ENCODE data around the gene GDF11. TPM values are rescaled to one million over a fixed set of nuclear protein-coding genes. Genes with fewer than 3 reads are reported as not detected.

Gene GDF11
- polyA plus RNA-seq (ENCODE audit: insufficient read length in 4 of 4): 10 to 100 TPM; 18.2 to 29.2 (median 23.1) TPM

DNA sequence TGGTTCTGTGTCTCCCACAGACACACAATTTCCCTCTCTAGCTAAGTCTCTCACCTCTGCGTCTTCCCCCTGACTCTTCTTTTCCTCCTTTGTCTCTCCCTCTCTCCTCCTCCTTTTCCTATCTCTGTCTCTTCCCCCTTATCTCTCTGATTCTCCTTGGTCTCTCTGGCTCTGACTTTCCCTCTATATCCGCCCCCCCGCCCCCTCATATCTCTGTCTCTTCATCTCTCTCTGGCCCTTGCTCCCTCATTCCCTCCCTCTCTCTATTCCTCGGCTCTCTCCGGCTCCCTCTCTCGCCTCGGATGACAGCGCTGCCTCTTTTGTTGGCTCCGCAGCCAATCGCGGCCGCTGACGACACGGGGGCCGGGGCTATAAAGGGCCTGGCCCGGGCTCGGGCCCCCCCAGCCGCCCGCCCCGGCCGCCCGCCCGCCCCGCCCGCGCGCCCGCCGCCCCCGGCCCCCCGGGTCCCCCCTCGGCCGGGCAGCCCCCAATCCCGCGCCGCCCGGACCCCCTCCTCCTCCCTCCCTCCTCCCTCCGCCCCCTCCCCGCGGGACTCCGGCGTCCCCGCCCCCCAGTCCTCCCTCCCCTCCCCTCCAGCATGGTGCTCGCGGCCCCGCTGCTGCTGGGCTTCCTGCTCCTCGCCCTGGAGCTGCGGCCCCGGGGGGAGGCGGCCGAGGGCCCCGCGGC is at the start of gene GDF11:
TSS of gene GDF11 (plus strand) at position 404 of the 687 bp plus-strand sequence. CDS start at position 599, 195 bp downstream.
- DNase-seq (ENCODE audit: low read depth in 4 of 4, low spot score in 2 of 4): no peak

DNA sequence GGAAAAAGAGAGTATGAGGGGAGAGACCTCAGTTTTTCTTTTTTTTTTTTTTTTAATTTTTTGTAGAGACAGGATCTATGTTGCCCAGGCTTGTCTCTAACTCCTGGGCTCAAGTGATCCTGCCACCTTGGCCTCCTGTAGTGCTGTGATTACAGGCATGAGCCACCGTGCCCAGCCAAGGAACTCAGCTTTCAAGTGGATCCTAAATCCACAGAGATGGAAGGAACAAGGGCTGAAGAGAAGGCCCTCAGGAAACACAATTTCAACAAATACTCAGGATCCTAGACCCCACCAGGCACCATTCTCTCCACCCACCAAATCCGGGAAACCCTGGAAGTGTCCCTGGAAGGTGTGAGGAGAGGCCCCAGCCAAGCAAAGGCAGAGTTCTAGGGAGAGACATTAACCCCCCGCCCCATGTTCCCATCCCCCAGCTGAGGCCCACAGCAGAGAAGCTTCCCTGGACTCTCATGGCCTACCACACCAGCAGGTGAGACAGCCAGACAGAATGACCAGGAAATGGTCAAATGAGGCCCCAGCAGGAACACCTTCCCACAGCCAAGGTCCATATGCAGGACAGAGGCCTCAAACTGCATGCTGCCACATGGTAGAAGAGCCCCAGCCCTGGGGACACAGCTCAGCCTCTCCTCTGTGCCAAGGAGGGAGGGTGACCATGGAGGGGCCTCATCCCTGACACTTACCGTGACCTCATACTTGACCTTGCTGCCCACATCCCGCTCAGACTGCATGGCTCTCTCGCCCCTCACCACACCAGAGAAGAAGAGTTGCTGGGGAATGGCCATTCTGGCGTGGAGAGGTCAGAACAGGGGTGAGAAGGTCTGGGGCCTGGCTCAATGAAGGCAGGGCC is 49.4 kb upstream of the GDF11 start:
- no peak for DNase-seq (ENCODE audit: low read depth in 4 of 4, low spot score in 2 of 4)

DNA sequence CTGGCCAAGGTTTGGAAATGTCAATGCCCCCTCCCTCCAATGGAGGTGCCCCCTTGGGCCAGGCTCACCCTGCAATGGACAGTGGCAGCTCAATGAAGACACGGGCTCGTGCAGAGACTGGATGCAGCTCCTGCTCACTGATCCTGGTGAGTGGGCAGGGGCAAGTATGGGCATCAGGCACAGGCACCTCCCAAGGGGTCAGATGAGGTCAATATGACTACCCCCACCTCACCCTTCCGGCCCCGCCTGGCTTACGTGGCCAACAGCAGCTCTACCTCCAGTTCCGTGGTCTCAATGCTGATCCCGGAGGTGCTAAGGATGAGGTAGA is 48.8 kb upstream of the GDF11 start:
- DNase-seq (ENCODE audit: low read depth in 4 of 4, low spot score in 2 of 4): no peak

DNA sequence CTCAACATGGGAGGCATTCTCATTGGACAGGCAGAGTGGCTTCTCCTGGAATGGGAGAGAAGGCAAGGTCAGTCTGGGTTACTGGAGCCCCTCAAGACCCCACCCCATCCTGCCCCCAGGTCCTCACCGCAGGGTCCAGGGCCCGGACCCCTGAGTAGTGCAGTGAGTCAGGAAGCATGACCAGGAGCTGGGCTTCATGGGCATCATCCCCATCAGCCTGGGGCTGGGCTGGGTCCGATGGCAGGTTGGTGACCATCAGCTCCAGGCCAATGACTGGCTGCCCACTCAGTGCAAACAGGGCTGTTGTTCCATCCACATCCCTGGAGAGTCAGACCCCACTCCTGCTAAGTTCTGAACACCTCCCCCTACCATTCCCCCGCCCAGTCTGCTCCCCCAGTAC is 48.3 kb upstream of the GDF11 start:
- no peak for DNase-seq (ENCODE audit: low read depth in 4 of 4, low spot score in 2 of 4)

DNA sequence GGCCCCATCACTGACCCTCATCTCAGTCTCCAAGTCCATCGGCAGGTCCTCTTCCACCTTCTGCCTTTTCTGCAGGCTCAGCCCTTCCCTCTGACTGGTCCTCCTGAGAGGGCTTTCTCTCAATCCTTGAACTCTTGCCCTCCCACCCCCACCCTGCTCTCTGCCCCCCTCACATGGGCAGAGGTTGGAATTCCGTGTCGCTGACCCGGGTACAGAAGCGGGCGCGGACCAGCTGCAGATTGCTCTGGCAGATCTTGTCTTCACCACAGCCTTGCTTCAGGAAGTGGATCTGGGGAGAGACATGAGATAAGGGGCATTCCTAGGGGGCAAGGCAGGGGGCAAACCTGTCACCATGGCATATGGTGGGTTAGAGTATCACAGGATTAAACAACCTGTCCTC is 47.6 kb upstream of the GDF11 start:
- no peak for DNase-seq (ENCODE audit: low read depth in 4 of 4, low spot score in 2 of 4)

DNA sequence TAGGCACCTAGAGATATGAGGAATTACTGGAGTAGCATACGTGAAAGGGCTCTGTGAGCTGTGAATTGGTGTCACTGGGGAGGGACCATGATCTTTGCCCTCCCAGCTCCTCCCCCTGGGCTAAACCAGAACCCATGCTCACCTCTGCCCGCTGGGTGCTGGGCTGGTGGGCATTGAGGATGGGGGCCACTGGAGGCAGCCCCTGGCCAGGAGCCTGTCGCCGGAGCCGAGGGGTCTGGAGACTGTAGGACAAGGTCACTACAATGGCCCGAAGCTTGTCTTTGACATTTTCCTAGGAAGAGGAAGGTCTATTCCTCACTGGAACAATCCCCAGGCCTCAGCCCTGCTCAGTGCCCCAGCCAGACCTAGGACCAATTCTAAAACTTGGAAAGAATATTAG is 46.8 kb upstream of the GDF11 start:
- no peak for DNase-seq (ENCODE audit: low read depth in 4 of 4, low spot score in 2 of 4)

DNA sequence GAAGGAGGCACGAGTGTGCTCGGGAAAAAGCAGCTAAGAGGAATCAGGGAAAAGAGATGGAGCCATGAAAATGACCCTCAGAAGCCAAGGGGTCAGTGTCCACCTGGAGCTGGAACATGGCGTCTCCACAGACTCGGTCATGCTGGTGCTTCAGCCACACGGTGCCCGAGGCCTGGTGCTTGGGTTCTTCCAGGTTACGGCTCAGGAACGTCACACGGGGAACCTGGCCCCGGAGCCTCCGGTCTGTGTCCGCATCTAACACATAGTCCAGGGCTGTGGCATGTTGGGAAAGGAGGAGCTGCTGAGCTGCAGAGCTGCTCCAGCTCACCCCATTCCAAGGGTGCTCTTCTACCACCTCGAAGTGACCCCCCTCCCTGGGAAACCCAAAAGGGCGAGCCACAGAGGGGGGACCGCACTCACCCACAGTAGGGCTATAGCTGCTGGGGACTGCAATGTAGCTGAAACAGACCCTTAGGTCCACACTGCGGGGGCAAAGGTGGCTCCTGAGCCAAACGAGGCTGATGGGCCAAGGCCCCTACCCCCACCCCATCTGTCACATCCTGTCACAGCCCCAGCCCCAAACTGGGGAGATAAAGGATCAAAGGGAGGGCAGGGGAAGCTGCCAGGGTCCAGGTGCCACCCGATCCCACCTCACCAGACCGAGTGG is 46.0 kb upstream of the GDF11 start:
- no peak for DNase-seq (ENCODE audit: low read depth in 4 of 4, low spot score in 2 of 4)

DNA sequence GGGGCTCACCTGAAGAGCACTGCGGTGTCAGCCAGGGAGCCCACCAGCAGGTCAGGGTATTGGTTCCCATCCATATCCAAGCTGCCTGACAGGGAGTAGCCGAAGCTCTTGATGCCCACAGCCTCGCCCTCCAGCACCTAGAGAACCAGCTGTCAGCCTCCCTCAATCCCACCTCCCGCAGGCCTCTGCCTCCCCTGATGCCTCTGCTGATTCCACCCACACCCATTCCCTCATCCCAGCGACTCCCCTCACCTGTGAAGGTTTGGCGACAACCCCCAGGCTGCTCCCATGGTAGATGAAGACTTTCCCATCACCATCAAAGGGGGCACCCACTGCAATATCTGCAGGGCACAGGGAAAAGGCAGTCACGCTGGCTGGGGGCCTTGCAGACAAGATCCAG is 45.2 kb upstream of the GDF11 start:
- no peak for DNase-seq (ENCODE audit: low read depth in 4 of 4, low spot score in 2 of 4)

DNA sequence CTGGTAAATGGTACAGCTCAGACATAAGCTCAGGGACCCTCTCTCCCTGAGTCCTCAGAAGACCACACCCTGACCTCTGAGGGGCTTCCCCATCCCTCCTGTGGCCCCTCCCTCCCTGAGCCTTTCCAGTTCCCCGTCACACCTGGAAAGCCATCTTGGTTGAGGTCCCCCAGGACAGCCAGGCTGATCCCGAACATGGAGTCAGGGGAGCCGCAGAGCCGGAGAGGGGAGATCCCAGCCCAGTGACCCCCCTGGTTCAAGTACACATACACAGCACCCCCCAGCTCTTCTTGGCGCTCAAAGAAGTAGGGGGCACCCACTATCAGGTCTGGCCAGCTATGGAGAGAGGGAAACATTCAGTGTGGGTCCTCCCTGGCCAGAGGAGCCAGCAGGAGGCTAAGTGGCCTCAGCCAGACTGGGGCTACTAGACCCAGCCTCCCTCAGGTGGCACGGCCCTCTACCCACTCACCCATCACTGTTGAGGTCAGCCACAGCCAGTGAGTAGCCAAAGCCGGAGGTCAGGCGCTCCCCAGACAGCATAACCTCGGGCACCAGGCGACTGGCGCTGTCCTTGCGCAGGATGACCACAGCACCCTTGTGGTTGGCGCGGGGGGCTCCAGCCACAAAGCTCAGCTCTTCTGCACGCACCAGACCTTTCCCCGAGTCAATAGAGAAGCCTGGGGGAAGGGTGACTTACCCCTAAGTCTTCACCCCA is 44.5 kb upstream of the GDF11 start:
- DNase-seq (ENCODE audit: low read depth in 4 of 4, low spot score in 2 of 4): no peak

DNA sequence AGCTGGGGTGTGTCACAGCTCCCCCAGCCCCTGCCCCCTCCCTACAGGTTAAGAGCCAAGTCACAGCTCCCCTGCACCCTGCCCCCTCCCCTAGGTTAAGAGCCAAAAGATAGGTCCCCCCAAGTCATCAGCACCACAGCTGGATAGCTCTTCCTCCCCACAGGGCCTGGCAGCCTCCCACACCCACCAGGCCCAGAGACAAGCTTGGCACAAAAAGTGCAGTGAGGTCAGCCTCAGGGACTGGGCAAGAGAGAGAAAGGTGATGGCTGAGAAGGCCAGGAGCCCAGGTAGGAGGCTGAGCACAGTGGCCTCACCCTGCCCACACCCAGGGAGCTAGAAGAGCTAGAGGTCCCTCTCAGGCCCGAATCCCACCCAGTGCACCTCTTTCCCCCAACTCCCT is 44.0 kb upstream of the GDF11 start:
- DNase-seq (ENCODE audit: low read depth in 4 of 4, low spot score in 2 of 4): no peak

DNA sequence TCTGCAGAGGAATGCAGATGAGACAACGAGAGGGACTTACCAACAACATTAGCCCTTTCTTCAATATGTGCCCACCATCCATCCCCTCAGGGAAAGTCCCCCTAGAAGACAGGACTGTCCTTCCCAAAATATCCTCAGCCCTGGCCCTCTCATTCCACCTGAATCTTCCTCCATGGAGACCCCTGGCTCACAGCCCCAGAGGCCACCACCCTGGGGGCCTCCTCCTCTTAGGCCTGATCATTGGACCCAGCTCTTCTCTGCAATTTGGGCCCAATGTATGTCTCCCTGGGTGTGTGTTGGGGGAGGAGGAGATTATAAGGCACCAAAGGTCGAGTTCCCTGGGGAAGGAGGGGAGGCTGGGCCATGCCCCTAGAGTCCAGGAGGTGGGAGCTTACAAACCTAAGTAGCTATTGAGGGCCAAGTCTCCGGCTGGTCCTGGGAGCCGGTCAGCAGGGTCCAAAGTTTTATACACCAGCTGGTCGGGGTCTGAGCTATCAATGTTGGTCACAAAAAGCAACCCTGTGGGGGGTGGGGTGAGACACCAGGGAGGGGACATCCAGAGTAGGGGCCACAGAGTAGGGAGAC is 43.4 kb upstream of the GDF11 start:
- DNase-seq (ENCODE audit: low read depth in 4 of 4, low spot score in 2 of 4): no peak

DNA sequence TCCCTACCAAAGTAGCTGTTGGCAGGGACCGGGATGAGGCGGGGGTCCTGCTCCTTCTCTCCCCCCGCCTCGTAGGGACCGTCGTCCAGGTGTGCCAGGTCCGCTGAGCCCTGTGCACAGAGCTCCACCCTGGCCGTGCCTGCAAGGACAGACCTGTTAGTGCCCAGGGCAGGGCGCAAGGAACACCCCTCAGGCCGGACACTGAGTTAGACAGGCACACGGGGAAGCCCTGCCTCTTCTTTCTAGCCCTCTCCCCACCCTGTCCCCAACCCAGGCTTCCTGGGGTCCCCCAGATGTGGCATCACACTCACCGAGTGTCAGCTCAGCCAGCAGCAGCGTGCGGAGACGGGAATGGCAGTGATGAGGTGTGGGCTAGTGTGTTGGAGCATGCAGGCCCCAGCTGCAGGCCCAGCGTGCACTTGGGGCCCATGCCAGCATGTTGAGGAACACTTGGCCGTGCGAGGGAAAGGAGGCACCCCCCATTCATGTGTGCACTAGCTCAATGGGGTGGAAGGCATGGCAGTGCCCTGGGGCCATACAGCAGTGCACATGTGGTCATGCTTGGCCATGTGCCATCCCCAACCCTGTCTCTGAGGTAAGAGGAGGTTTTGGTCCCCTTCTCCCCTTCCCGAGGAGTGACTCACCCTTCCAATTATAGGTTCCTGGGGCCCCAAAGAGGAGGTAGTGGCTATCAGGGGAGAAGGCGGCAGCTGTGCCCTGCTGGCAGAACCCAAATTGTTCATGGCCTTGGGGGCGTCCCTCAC is 42.5 kb upstream of the GDF11 start:
- DNase-seq (ENCODE audit: low read depth in 4 of 4, low spot score in 2 of 4): no peak

DNA sequence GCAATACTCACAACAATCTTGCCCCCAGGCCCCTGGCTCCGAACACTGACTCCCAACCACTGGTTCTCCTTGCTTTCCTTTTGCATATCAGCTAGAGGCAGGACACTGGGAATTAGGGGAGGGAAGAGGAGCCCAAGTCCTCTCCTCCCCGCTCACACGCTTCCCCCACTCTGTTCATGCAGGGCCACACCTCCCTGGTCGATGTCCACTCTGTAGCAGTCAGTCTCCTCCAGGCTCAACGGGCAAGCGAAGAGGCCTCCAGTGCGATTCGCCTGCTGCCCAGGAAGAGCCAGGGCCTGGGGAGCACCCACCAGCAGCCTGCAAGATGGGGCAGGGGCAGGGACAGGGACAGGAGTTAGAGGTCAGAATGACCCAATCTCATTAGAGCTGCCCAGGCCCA is 40.1 kb upstream of the GDF11 start:
- DNase-seq (ENCODE audit: low read depth in 4 of 4, low spot score in 2 of 4): no peak

DNA sequence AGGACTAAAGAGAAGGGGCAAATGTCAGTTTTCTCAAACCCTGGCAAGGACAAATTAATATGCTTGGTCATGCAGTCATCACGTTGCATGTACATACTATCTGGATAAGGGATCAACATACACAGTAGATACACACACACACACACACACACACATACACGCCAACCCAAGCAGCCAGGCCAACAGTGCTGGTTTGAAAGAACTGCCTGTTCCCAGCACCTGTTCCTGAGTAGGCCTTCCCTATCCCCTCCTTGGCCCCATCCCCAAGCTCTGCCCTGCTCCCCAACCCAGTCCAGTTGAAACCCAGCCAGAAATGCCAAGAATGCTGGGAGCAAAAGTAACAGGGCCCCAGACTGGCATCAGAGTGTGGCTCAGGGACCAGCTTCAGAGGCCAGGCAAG is 39.6 kb upstream of the GDF11 start:
- DNase-seq (ENCODE audit: low read depth in 4 of 4, low spot score in 2 of 4): no peak

DNA sequence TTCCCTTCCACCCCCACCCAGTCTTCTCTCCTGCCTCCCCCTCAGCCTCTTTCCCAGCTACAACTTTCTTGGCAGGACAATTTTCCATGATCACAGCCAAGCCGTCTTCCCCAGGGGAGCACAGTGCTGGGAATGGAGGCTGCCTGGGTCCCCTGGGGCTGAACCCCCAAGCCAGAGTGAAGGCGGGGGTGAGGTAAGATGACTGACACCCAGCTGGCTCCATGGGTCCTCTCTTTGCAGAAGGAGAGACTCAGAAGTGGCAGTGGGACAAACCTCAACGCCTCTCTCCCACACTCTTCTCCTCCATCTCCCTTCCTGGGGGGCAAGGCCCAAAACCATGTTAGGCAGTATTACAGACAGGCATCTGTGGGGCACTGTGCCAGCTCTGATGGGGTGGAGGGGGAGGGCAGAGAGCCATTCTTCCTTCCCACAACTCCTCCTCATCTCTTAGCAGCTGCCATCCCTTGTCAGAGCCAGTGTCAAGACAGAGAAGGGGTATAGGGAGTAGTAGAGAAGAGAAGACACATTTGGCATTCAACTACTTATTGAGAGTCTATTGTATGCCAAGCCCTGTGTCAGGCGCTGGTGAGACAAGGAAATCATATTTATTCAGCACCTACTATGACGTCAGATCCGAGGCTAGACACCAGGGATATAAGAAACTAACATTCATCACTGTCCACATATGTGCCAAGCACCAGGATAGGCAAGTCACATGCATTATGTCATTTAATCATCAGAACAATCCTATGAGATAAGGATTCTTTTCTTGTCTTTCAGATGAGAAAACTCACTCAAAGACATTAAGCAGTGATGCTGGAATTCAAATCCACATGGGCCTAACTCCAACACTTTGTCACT is 38.8 kb upstream of the GDF11 start:
- DNase-seq (ENCODE audit: low read depth in 4 of 4, low spot score in 2 of 4): no peak

DNA sequence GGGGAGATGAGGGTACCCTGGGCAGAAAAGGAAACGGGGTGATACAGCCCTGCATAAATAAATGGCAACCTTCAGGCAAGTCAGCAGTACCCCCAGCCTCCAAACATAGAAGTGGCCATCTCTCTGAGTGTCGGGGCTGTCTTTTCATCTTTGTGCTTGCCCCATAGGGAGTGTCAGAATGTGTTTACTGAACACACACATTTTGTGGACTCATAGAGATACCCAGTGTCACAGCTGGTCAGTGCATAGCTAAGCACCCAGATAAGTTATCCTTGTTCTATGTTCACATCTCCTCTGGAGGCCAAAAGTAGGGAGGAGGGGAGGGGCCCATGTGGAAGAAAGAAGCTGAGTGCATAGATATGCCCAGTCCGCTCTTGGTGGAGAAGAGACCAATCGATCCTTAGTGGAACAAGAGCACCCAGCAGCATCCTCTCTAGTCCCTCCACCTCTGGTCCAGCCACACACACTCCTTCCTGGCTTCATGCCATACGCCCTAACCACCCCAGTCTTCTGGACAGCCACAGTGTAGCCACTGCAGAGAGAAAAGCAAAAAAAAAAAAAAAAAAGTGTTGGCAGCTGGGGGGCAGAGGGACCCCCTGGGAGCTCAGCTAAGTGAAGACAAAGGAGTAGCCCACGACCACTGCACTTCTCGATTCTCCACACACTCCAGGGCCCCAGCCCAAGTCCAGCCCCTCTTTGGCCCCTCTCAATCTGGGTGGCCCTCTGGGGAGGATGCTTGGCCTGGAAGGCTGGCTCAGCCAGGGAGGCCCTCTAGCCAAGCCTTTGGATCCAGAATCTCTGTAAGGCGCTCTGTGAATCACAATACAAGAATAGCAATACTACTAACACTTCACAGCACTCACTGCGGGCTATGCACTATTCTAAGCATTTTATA is 37.9 kb upstream of the GDF11 start:
- no peak for DNase-seq (ENCODE audit: low read depth in 4 of 4, low spot score in 2 of 4)

DNA sequence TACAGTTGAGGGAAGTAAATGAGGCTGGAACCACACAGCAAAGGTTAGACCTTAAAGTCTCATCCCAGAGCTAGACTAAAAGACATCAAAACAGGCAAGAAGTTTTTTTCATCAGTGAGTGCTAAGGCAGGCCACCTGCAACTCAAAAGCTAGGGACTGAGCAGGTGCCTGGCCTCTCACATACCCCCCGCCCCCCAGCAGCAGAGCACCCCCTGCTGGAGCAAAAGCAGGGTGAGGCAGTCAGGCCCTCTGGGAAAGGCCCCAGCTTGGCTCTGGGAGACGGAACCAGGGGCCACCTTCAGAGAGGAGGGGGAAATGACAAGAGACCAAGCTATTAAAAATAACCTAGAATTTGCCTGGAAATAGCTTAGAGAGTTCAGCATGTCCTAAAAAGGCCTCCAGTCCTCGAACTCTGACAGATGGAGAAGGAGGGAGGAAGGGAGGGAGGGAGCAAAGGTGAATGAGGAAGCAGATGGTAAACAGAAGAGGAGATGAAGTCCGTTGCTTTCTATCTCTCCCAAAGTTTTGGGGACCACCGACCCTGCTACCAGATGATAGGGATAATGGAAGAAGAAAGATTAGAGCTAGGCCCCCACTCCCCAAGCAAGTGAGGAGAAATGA is 37.0 kb upstream of the GDF11 start:
- DNase-seq (ENCODE audit: low read depth in 4 of 4, low spot score in 2 of 4): no peak

All from left renal cortex interstitium (tissue), 4 donors.